A549 treated with CpdA at 1 μM for 4 hours (cell line): ENCODE data around the gene CARS2. TPM values are rescaled to one million over a fixed set of nuclear protein-coding genes. Genes with fewer than 3 reads are reported as not detected.

Source experiments
- total RNA-seq: library from RNA; stranded (reverse); fragments of 200-300 nt; extraction: Qiagen RNA extraction; gene quantifications from 5 replicates; pipeline ENCODE4 v1.2.3, GENCODE V29; 2022; ENCODE audit warnings: low read depth

CARS2 gene, protein sequence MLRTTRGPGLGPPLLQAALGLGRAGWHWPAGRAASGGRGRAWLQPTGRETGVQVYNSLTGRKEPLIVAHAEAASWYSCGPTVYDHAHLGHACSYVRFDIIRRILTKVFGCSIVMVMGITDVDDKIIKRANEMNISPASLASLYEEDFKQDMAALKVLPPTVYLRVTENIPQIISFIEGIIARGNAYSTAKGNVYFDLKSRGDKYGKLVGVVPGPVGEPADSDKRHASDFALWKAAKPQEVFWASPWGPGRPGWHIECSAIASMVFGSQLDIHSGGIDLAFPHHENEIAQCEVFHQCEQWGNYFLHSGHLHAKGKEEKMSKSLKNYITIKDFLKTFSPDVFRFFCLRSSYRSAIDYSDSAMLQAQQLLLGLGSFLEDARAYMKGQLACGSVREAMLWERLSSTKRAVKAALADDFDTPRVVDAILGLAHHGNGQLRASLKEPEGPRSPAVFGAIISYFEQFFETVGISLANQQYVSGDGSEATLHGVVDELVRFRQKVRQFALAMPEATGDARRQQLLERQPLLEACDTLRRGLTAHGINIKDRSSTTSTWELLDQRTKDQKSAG
- 43.8 to 63.3 TPM (median 56.6 TPM) in 5 replicates for total RNA-seq

DNA sequence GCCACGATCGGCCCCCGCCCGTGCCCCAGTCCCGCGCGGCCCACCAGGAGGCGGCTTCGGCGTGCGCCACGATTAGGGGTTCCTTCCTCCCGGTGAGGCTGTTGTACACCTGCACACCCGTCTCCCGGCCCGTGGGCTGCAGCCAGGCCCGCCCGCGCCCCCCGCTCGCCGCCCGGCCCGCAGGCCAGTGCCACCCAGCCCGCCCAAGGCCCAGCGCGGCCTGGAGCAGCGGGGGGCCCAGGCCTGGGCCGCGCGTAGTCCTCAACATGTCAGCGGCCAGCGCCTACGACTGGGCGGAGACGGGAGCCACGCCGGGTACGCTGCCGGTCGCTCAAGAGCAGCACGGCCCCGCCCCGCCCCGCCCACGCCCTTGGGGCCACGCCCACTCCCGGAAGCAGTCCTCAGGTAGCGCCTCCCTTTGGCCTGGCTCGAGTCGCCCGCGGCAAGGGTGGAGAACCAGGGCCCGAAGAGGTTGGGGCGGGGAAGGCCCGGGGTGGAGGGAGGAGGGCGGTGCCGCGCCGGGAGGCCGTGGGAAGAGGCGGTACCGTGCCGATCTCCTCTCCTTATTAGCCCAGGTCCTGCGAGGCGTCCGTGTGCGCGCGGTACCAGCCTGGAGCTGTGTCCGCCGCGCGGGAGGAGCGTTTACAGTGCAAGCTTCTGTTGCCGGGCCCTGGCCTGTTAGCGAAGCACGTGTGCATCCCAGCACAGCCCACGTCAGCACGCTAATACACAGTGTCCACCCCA lies at the start of gene CARS2:
CARS2 (minus strand) TSS at position 291 of the 744 bp plus-strand sequence; CDS start at position 268, 23 bp downstream.

DNA sequence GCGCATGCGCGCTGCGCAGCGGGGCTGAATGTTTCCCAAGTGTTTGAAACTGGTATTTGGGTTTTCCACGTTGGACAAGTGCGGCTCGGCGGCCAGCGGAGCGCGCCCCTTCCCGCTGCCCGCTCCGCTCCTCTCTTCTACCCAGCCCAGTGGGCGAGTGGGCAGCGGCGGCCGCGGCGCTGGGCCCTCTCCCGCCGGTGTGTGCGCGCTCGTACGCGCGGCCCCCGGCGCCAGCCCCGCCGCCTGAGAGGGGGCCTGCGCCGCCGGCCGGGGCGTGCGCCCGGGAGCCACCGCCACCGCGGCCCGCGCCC lies 7.7 kb upstream of the CARS2 start, which contains the start of gene ING1:
ING1 (plus strand) TSS at position 59 of the 311 bp plus-strand sequence. CDS start 450 bp downstream, outside the sequence.

GRCh38 chr13:110615322-110616102 lies 90.4 kb downstream of the CARS2 start, which contains the start of gene NAXD:
Gene NAXD (plus strand): TSS chr13:110615545. CDS start chr13:110615602, 57 bp downstream.

Other genes with a start within 250 kb of the CARS2 start
- 0.98 to 1.5 TPM (median 1.0 TPM) in 5 replicates for gene RAB20, start 144.4 kb downstream of the CARS2 start, total RNA-seq
- 13.2 to 18.9 TPM (median 16.9 TPM) in 5 replicates for gene NAXD, start 90.6 kb downstream of the CARS2 start, total RNA-seq
- 9.0 to 13.9 TPM (median 12.6 TPM) in 5 replicates for gene ING1, start 7.6 kb upstream of the CARS2 start, total RNA-seq
- gene ANKRD10, start 209.0 kb upstream of the CARS2 start, total RNA-seq, result 48.1 to 65.9 TPM (median 55.4 TPM) in 5 replicates